Measurements from ENCODE around the gene SENP7.

The SENP7 gene

DNA sequence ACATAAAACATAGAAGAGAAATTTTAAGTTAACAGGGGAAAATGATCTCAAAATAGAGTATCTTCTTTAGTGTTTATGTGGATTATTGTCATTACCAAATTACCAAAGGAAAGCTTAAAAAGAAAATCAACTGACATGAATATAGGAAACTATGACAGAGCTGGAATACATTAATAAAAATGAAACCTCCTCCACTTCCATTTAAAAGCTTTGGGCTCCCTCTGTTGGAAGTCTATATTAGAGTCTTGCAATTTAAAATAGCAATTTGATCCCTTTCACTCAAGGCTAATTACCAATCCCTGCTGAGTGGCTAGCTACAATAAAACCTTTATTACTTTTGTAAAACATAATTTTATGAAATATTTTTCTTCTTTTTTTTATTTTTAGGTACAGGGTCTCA, 131.2 kb downstream of the SENP7 start:
- Histone ChIP-seq H3K27ac (no peak overlapping the region), H3K36me3 (replicated peaks) (no peaks in the 10 kb centered on the region), H3K4me3 (ENCODE audit: low read depth, low read length) (no peak overlapping the region), H3K27me3 (replicated peaks) (no peaks in the 10 kb centered on the region)
- DNase-seq: peak; percentile 5
- TF ChIP-seq, protein P1, sequence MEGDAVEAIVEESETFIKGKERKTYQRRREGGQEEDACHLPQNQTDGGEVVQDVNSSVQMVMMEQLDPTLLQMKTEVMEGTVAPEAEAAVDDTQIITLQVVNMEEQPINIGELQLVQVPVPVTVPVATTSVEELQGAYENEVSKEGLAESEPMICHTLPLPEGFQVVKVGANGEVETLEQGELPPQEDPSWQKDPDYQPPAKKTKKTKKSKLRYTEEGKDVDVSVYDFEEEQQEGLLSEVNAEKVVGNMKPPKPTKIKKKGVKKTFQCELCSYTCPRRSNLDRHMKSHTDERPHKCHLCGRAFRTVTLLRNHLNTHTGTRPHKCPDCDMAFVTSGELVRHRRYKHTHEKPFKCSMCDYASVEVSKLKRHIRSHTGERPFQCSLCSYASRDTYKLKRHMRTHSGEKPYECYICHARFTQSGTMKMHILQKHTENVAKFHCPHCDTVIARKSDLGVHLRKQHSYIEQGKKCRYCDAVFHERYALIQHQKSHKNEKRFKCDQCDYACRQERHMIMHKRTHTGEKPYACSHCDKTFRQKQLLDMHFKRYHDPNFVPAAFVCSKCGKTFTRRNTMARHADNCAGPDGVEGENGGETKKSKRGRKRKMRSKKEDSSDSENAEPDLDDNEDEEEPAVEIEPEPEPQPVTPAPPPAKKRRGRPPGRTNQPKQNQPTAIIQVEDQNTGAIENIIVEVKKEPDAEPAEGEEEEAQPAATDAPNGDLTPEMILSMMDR (IDR thresholded peaks at IDR 0.05; ENCODE audit: low read depth, low read length, missing control alignments): peak; percentile 33
- in situ Hi-C loops (cut with HindIII; ENCODE audit: low pct_ligation_motif_present, low sequenced_read_pairs): no loop called here

DNA sequence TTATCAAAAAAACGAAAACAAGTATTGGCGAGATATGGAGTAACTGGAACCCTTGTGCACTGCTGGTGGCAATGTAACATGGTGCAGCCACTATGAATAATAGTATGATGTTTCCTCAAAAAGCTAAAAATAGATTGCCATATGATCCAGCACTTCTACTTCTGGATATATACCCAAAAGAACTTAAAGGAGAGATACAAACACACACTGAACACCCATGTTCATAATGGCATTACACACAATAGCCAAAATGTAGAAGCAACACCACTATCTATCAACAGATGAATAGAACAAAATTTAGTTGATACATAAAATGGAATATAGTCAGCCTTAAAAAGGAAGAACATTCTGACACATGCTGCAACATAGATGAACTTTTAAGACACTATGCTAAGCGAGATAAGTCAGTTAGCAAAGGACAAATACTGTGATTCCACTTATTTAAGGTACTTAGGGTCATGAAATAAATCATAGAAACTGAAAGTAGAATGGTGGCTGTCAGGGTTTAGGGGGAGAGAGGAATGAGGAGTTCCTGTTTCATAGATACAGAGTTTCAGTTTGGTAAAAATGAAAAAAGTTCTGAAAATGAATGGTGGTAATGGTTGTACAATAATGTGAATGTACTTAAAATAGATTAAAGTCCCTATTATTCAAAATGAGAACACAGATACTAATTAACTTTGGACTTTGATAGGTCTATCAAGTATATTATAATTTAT, 133.2 kb downstream of the SENP7 start:
- no peak for DNase-seq
- no peaks in the 10 kb centered on the region for H3K27me3 ChIP-seq (replicated peaks)
- no peak overlapping the region for H3K4me3 ChIP-seq (ENCODE audit: low read depth, low read length)
- H3K36me3 ChIP-seq (replicated peaks): no peaks in the 10 kb centered on the region
- TF ChIP-seq, protein P1 (IDR thresholded peaks at IDR 0.05; ENCODE audit: low read depth, low read length, missing control alignments): no peak
- in situ Hi-C loops (cut with HindIII; ENCODE audit: low pct_ligation_motif_present, low sequenced_read_pairs): no loop called here
- no peak overlapping the region for H3K27ac ChIP-seq

- in situ Hi-C loops (cut with HindIII; ENCODE audit: low pct_ligation_motif_present, low sequenced_read_pairs): no loop called here
- Histone ChIP-seq H3K36me3 (replicated peaks) (no peaks in the 10 kb centered on the region), H3K4me3 (ENCODE audit: low read depth, low read length) (no peak overlapping the region), H3K27me3 (replicated peaks) (no peaks in the 10 kb centered on the region), H3K27ac (peak overlapping the region; percentile 57)
- TF ChIP-seq, protein P1 (IDR thresholded peaks at IDR 0.05; ENCODE audit: low read depth, low read length, missing control alignments): no peak
- no peak for DNase-seq
Measured at GRCh38 chr3:101377796-101378195, 135.2 kb downstream of the SENP7 start.

- Histone ChIP-seq H3K27me3 (replicated peaks) (no peaks in the 10 kb centered on the region), H3K4me3 (ENCODE audit: low read depth, low read length) (no peak overlapping the region), H3K36me3 (replicated peaks) (no peaks in the 10 kb centered on the region), H3K27ac (peak overlapping the region; percentile 57)
- DNase-seq: peak; percentile 6
- in situ Hi-C loops (cut with HindIII; ENCODE audit: low pct_ligation_motif_present, low sequenced_read_pairs): no loop called here
- TF ChIP-seq, protein P1 (IDR thresholded peaks at IDR 0.05; ENCODE audit: low read depth, low read length, missing control alignments): no peak
Measured at GRCh38 chr3:101377209-101377608, 135.8 kb downstream of the SENP7 start.

DNA sequence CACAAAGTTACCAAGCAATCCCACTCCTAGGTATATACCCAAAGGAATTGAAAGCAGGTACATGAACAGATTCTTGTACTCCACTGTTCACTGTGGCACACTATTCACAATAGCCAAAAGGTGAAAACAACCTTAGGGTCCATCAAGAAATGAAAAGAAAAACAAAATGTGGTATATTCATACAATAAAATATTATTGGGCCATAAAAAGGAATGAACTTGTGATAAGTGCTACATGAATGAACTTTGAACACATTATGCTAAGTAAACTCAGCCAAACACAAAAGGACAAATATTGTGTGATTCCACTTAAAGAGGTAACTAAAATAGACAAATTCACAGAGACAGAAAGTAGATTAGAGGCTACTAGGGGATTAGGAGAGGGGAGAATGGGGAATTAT, 137.4 kb downstream of the SENP7 start:
- Histone ChIP-seq H3K27me3 (replicated peaks) (no peaks in the 10 kb centered on the region), H3K27ac (no peak overlapping the region), H3K4me3 (ENCODE audit: low read depth, low read length) (no peak overlapping the region), H3K36me3 (replicated peaks) (no peaks in the 10 kb centered on the region)
- no peak for DNase-seq
- TF ChIP-seq, protein P1 (IDR thresholded peaks at IDR 0.05; ENCODE audit: low read depth, low read length, missing control alignments): no peak
- in situ Hi-C loops (cut with HindIII; ENCODE audit: low pct_ligation_motif_present, low sequenced_read_pairs): no loop called here

DNA sequence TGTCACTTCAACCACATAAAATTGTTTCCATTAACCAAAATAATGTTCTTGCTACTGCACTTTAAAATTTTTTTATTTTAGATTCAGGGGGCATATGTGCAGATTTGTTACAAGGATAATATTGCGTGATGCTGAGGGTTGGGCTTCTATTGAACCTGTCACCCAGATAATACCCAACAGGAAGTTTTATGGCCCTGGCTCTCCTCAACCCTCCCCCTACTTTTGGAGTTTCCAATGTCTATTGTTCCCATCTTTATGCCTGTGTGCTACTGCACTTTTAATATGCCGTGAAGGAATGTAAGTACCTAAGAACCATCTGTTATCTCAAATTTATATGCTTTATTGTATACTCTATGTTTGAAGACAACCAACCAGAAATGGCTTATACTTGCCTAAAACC, 150.6 kb downstream of the SENP7 start:
- DNase-seq: no peak
- H3K36me3 ChIP-seq (replicated peaks): no peaks in the 10 kb centered on the region
- in situ Hi-C loops (cut with HindIII; ENCODE audit: low pct_ligation_motif_present, low sequenced_read_pairs): no loop called here
- no peaks in the 10 kb centered on the region for H3K27me3 ChIP-seq (replicated peaks)
- H3K27ac ChIP-seq: no peak overlapping the region
- no peak overlapping the region for H3K4me3 ChIP-seq (ENCODE audit: low read depth, low read length)
- TF ChIP-seq, protein P1 (IDR thresholded peaks at IDR 0.05; ENCODE audit: low read depth, low read length, missing control alignments): no peak

All from brain microvascular endothelial cell (primary cell).